HG02981 (cell line): ENCODE data around the gene RAB11A.

Source experiments
- ATAC-seq: cut with Tn5 transposase; IDR thresholded peaks from one replicate; pipeline ENCODE4 v1.9.1; 2021; ENCODE audit warnings: mild to moderate bottlenecking, moderate library complexity; ENCODE audit not compliant: unreplicated experiment

RAB11A gene

DNA sequence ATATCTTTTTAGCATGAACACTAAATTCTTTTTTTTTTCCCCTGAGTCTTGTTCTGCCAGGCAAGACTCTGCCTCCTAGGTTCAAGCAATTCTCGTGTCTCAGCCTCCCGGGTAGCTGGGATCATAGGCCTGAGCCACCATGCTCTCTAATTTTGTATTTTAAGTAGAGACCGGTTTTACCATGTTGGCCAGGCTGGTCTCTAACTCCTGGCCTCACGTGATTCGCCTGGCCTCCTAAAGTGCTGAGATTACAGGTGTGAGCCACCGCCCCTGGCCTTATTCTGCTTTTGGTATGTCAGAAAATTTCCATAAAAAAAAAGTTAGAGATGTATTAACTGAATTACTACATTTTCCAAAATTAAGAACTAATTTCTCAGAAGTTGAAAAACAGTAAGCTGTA, 14.3 kb downstream of the RAB11A start:
- ATAC-seq, result no peak

DNA sequence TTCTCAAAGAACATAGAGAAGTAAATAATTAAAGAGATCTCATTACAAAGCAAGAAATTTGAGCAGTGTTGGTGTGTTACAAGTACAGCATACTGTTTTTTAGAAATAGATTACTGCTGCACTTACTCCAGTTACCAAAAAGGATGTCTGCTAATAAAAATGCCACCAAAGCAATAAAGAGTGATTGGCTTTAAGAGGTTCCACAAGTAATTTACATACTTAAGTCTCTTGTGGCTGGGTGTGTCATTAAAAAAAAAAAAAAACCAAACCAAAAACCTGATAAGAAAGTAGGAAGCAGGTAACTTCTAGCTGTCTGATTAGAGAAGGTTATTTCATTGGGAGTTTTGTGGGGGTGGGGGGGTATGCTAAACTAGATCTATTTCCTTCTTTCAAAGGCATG, 15.2 kb downstream of the RAB11A start:
- ATAC-seq, result no peak

DNA sequence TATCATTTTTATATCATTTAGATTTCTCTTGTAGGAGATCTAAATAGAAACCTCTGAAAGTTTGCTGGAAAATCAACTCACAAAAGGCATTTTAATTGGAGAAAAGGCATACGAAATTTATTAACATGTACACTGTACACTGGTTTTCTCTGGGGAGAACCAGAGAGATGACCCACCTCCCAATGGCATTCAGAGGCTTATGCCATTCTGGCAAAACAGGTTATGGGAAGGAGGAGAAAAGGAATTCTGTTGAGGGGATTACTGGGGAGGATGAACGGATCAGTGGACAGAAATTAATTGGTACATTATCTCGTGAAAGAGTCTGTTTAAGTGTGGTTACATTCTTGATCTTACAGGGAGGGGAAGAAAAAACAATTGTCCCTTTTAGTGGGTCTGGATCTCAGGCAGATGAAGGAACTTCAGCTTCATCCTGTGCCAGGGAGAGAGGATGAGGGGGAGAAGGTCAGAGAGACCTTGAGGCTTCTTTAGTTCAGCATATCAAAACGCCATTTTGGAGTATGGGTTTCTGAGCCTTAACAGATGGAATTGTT, 16.5 kb downstream of the RAB11A start:
- ATAC-seq, result no peak

DNA sequence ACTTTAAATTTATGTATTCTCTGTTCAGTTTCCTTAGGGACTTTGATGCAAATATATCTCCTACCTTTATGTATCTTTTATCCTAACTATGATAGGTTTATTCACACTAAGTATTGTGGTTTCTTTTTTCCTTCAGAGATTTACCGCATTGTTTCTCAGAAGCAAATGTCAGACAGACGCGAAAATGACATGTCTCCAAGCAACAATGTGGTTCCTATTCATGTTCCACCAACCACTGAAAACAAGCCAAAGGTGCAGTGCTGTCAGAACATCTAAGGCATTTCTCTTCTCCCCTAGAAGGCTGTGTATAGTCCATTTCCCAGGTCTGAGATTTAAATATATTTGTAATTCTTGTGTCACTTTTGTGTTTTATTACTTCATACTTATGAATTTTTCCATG, 18.3 kb downstream of the RAB11A start:
- ATAC-seq, result no peak

DNA sequence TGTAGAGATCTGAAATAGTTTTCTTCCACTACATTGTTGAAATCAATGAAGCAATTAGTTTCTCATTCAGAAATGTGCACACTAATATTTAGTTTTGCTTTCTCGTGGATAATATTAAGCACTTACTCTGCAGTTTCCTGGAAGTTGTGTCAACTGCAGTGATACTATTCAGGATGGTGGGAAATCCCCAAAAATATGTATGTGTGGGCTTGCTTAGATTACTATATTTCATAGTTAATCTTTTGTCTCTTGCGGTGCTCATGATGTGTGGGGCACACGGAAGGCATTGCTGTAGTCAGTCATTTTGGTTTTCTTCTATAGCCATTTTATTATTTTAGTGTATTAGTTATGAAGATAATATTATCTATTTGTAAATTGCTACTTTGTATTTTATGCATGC, 19.7 kb downstream of the RAB11A start:
- no peak for ATAC-seq

DNA sequence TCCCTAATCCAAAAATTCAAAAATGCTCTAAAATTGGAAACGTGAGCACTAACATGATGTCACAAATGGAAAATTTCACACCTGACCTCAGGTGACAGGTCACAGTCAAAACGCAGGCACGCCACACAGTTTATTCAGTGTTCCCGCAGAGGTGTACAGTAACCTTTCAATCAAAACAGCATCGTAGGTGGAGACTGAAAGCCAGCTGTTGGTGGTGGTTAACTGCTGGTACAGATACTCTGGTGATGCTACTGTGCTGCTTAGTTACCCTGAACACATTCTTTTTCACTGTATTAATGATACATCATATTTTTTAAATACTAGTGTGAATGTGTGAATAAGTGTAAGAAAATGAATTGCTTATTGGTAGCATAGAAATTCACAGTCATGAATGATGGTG, 23.8 kb downstream of the RAB11A start:
- ATAC-seq, result no peak

DNA sequence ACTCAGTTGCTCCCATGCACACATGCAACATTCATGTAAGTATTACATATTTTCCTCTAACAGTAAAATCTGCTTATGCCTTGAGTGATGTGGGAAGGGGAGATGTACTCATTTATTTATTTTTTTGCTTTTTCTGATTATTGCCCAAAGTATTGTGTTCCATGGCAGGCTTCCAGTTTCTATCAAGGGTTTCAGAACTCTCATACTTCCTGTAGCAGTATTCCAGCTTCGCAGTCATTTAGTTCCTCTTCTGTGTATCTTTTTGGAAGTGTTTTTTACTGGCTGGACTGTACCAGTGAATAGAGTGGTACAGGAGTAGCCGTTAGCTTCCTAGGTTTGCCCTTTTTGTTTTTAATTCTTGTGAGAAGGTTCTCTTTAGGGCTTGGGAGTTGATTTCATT, 26.9 kb downstream of the RAB11A start:
- no peak for ATAC-seq

DNA sequence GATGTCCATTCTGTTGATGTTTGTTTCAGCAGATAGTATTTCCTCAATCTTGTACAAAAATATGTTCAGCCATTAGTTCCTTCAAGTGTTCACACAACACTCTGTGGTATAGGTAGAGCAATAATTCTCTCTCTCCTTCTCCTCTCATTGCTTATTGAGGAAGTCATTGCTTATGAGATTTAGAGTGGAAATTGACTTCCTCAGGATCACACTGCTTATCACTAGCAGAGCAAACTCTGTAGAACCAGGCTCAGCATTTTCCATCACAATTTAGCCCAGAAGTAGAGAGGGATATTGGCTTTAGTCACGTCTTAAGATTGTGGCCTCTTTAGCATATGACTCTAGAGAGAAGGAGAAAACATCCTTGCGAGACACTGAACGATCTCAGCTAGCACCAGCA, 31.2 kb downstream of the RAB11A start:
- no peak for ATAC-seq

DNA sequence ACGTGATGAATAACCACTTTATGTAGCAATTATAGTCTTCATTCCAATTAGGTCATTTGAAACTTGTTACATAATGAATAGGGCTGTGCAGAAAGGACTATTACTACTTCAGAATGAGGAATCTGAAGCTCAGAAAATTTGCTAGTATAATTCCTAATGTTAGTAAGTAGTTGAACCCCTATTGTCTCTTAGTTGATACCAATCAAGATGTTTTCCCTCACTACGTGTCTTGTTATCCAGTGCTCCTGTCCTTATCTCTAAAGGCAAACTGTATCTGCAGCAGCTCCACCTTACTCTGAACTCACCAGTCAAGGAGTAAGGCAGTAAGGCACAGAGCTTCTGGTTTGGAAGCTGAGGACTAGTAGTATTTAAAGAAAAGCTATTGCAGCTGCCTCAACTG, 32.0 kb downstream of the RAB11A start:
- no peak for ATAC-seq

DNA sequence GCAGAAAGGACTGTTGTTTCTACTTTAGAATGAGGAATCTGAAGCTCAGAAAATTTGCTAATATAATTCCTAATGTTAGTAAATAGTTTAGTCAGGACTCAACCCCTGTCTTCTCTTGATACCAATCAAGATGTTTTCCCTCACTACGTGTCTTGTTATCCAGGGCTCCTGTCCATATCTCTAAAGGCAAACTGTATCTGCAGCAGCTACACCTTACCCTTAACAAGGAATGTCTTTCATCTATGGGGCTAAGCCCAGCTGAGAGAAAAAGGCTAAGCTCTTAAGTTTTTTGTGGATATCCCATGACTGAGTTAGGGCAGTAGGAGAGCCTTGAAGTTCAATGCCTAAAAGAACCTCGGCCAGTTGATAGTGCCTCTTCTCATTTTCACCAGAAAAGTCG, 32.5 kb downstream of the RAB11A start:
- ATAC-seq, result no peak

DNA sequence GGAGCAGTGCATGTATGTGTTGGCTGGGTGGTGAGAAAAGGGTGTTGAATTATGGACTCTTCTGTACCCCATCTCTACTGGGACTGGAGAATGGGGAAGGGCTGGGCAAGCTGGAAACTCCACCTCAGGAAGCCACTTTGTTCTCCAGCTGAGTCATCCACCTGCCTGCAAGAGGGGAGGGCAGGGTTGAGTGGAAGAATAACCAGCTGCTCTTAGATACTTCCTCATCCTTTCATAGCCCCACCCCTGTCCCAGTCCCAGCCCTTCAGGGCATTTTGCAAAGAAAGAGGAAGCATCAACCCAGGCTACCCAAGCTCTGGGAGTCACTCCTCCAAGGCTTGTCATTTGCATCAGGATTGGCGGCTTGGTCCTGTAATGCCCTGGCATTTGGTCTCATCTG, 33.1 kb downstream of the RAB11A start:
- ATAC-seq, result peak; percentile 68

DNA sequence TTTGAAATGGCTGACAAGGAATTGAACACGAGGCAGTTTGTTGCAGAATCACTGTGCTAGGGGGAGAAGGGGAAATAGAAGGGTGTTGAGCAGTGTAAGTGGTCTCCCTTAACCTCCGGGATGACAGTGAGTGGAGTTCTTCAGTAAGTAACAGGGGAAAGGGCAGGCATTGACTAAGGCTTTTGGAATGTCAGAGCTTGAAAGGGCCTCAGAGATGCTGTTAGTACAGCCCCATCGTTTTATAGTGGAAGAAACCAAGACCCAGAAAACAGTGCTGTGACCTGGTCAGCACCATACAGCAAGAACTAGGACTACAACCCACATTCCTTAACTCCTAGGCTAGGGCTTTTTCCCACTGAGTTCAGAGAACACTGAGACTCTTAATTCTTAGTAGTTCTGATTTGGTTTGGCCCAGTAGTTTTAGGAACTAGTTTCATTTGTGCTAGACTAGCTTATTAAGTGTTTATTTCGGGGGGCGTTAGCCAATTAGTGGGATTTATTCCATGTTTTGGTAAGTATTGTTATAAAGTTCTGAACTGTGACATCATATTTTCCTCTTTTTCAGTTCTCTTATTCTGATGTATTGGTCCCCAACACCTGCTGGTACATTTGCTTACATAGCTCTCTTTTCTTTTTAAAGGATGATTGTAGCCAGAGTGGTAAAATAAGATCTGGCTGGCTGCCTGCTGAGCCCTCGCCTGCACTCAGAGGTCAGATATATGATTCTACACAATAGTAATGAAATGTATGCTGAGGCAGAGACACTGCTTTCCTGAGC, 34.2 kb downstream of the RAB11A start:
- ATAC-seq, result no peak

DNA sequence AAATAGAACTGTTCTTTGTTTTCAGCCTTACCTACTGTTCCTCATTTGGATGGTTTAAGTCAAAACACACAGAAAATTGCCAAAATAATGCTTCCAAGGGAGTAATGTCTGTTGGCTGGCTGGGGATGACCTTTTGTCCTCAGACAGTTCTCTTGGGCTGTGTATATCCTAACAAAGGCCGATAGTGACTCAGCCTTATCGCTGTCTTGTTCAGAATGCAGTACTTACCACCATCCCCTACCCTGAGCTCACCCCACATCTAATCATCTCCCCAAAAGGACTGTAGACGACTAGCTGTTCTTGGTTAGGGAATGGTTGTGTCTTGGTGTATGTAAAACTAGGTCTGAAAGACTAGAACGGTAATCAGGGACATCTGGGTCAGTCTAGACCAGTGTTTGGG, 35.0 kb downstream of the RAB11A start:
- ATAC-seq, result no peak

DNA sequence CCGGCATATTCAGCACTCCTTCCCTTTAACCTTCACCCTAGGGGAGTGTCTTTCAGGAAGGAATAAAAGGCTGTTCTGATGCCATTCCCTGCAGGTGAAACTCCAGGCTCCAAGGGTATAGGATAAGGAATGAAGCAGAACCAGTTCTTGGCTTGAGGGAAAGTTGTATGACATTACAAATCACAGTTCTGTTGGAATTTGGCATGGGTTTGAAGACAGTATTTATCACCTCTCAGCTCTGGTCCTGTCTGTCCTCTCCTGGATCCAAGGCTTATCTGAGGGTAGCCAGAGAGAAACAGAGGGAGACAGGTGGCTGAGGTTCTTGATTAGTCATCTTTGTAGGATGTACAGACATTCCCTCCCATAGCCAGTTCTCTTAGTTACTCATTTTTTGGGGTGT, 37.1 kb downstream of the RAB11A start:
- ATAC-seq, result no peak

DNA sequence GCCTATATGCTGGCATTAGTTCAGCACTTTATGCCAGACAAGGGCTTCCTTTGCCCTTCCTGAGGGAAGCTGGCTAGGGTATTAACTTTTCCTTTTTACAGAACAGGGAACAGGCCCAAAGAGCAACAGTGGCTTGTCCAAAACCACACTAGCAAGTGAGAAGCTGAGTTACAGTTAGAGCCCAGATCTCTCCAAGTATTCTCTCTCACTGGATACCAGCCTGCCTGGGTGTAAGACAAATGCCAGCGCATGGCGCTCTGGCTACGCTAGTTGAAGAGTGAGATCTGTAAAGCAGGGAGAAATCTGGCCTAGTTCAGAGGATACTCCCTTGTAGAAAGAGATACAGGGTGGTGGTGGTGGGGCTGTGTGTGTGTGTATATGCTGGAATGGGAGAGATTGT, 38.4 kb downstream of the RAB11A start:
- ATAC-seq, result no peak

DNA sequence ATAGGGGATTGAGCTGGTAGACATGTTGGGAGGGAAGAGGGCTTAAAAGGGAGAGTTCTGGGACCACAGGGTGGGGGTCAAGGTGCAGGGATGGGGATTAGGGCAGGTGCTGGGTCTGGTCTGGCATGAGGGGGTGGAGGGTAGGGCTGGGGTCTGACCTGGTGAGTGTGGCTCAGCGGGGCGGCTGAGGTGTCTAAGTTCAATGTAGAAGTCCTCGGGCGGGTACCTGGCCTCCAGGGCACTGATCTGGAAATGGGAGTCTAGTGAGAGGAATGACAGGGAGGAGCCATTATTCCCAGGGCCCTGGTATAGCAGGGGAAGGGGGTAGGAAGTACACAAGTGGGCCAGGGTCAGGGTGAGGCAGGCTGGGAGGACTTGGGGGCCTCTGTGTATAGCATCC, 39.6 kb downstream of the RAB11A start:
- no peak for ATAC-seq

DNA sequence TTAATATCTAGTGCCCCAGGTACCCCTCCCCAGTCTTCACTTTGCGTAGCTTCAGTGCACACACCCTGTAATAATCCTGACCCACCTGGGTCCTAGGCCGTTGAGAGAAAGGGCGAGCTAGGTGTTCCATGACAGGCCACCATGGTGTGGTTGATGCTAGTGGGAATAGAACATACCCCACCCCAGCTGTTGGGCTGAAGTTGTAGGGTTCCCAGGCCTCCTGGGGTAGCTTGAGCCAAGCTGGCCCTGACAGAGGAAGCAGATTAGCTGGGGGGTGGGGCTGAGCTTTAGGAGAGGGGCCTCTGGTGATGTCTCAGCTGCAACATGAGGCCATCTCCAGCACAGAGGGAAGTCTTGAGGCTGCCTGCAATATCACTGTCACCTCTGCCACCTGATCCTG, 40.5 kb downstream of the RAB11A start:
- no peak for ATAC-seq

DNA sequence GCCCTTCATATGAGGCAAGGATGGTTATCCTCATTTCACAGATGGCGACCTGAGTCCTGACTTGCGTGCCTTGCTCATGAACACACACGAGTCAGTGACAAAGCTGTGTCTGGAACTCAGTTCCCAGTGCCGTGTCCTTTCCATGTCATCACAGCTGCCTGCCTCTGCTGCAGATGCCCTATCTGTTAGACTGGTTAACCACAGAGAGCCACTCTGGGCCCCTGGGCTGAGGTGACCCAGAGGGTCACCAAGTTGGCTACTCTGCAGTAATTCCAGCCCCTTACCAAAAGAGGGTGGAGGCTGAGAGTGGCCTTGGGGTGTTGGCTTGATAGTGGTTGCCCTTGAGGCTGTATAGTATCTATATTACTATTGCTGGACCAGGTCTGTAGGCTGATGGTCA, 41.0 kb downstream of the RAB11A start:
- no peak for ATAC-seq

DNA sequence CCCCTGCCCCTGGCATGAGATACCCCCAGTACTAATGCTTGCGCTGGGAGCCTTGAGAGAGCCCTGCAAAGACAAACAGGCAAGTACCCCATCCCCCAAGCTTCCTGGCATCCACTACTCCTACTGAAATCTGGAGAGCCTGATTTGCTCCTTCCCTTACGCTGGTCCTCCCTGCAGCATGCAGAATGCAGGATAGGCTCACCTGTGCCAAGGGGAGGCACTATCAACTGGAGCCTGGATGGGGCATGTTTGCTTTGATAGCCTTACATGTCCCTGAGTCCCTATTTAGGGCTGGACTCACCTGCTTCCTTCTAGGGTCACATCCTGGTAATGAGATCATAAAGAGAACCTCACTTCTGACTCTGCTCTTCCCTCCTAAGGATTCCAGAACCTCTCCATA, 42.9 kb downstream of the RAB11A start:
- no peak for ATAC-seq

DNA sequence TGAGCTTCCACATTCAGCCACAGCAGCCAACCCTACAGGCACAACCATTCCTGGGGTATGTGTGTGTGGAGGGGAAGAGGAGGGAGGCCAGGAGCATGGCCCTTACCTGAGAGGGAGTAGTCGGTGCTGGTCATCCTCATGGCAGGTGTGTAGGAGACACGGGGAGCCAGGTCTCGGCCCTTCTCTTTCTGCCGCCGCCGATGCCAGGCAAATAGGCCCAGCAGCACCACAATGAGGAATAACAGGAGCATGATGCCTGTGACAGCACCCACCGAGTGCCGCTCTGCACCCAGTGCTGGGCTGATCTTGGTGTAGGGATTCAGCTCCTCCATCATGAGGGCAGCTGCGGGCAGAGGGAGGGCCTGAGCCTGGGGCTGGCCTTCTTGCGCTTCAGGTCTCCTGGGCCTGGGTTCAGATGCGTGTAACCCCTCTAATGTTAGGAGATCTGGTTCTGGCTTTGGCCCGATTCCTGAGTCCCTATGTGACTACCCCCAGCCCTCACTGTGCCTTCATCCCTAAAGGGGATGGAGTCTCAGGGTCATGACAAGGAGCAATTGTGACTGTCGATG, 44.4 kb downstream of the RAB11A start:
- no peak for ATAC-seq

DNA sequence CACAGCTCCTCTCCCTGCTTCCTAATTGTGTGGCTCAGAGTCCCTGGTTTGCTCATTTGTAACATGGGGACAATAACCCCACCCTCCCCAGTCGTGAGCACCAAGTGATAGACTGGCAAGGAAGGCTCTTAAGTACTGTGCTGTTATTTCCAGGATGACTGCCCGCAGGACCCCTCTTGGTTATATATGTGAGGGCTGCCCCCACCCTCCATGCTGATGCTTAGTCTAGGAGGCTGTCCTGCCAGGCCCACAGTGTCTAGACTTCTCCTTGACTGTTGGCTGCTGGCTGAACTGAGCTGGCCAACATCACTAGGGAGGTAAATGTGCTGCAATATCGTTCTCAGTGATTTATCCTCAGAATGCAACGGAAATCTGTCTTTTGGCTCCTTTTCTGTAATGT, 45.1 kb downstream of the RAB11A start:
- no peak for ATAC-seq

DNA sequence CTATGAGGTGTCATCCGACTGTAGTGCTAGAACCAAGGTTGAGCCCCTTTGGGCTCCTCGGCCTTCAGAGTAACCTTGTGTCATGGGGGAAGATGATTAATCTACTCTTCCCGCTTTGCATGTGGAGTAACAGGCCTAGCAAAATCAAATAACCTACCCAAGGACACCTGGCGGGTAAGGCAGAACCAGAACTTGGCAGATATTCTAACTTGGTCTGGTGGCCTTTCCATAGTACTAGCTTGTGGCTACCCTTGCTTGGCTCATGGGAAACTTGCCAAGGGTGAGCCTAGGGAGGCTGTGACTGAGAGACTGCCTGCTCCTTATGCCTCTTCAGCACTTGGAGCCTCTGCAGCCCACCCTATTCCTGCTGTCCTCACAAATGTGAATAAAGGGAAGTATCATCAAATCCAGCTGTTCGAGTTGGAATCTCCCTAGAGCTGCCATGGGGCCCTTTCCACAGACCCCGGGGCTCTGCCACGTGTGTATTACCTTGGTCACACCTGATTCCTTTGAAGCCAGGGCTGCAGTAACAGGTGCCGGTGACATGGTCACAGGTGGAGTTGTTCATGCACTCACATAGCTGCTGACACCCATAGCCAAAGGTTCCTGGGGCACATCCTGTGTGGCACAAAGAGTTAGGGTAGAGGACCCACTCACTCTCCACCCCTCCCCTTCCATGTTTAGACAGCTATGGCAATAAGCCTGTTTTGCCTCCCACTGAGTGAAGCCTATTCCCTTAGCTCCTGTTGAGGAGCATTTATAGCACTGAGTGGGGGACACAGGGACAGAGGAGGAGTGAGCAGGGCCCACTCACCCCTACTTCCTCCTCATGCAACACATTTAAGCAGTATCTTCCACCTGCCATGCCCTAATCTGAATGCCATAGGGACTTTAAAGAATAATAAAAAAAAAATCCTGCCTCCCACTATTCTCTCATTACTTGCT, 46.0 kb downstream of the RAB11A start:
- ATAC-seq, result no peak
